Transverse colon (tissue), 4 donors: ENCODE results near the gene PPFIA1. TPM values are rescaled to one million over a fixed set of nuclear protein-coding genes. Genes with fewer than 3 reads are reported as not detected.
"Not testable (repeated sequence)": the region's sequence is repeated elsewhere in the genome, so short reads cannot be mapped to it uniquely, and the experiment has no call there.

Experiments used
- DNase-seq: peaks from one replicate; pipeline ENCODE4 v3.0.0-alpha.2; 2019
- H3K27ac ChIP-seq, 4 donors: fragments of 200-600 bp; sonication (generic); 2 replicates each; pipeline ENCODE4 v1.5.1; 2016 to 2018; ENCODE audit warnings: inconsistent platforms in 4 of 4
- H3K27me3 ChIP-seq: fragments of 200-600 bp; sonication (generic); 2 replicates; pipeline ENCODE4 v1.5.1; 2017; ENCODE audit warnings: inconsistent platforms
- H3K36me3 ChIP-seq, 4 donors: fragments of 200-600 bp; sonication (generic); 2 replicates each; pipeline ENCODE4 v1.5.1; 2017 to 2019; ENCODE audit warnings: inconsistent platforms in 4 of 4
- H3K4me1 ChIP-seq, 4 donors: fragments of 200-600 bp; sonication (generic); 2 replicates each; pipeline ENCODE4 v1.5.1; 2017 to 2020; ENCODE audit warnings: inconsistent platforms in 4 of 4
- H3K4me3 ChIP-seq, 4 donors: fragments of 200-600 bp; sonication (generic); 1 replicate in 1 of 4; 2 replicates in 3 of 4; pipeline versions ENCODE4 v1.5.1 to v1.6.1; 2017 to 2019; ENCODE audit warnings: inconsistent platforms in 4 of 4
- H3K9me3 ChIP-seq, 2 donors: fragments of 200-600 bp; sonication (generic); 2 replicates each; pipeline ENCODE4 v1.5.1; 2017 to 2019; ENCODE audit warnings: inconsistent platforms in 2 of 2
- EP300 ChIP-seq: sonication (generic); formaldehyde crosslinking; IDR thresholded peaks from one replicate; pipeline ENCODE4 v1.6.1; 2017; ENCODE audit warnings: antibody characterized with exemption, low read depth
- POLR2A ChIP-seq: fragments of 450-650 bp; IDR thresholded peaks from one replicate; pipeline ENCODE4 v1.6.1; 2016; ENCODE audit warnings: antibody characterized with exemption, mild to moderate bottlenecking, moderate library complexity
- POLR2AphosphoS5 ChIP-seq, 3 donors: sonication (generic); formaldehyde crosslinking; IDR thresholded peaks; one replicate each; pipeline ENCODE4 v1.6.1; 2016; ENCODE audit warnings: antibody characterized with exemption in 3 of 3
- WGBS, 2 donors: methylation state at CpG; one replicate each; pipeline ENCODE4 v1.1.5; 2018; ENCODE audit warnings: low coverage in 1 of 2; 5-methylcytosine and 5-hydroxymethylcytosine counted together
- in situ Hi-C, 4 donors: fragments of 200-750 bp; cut with MboI; loops; one replicate each; pipeline versions ENCODE4 v1.15.0 to v1.15.1; 2017; ENCODE audit warnings: low sequenced_read_pairs in 3 of 4, low pct_ligation_motif_present in 1 of 4, low pct_unique_long_range_greater_than_20kb in 1 of 4
- intact Hi-C: fragments of 100-400 bp; cut with DNase I; formaldehyde crosslinking; loops from one replicate; pipeline ENCODE4 v1.15.1; 2023; ENCODE audit warnings: low total_unique reads
- total RNA-seq, 4 donors: library from RNA; depleted of rRNA; stranded (reverse); fragments of >200 nt; gene quantifications; one replicate each; pipeline ENCODE4 v1.1.0, GENCODE V29; 2016
- TF ChIP-seq, protein P1 (sequence below), 5 experiments: fragments of 200-600 bp in 3 of 5; fragments of 450-650 bp in 2 of 5; sonication (generic) in 3 of 5; IDR thresholded peaks; 1 replicate in 2 of 5; 2 replicates in 3 of 5; pipeline ENCODE4 v1.5.1; 2016 to 2017; ENCODE audit warnings: antibody characterized with exemption in 5 of 5, inconsistent platforms in 3 of 5, mild to moderate bottlenecking in 2 of 5, moderate library complexity in 1 of 5

The PPFIA1 gene
- total RNA-seq, 4 donors from 2014 or later: 42.6 to 143 (median 72.8) TPM

DNA sequence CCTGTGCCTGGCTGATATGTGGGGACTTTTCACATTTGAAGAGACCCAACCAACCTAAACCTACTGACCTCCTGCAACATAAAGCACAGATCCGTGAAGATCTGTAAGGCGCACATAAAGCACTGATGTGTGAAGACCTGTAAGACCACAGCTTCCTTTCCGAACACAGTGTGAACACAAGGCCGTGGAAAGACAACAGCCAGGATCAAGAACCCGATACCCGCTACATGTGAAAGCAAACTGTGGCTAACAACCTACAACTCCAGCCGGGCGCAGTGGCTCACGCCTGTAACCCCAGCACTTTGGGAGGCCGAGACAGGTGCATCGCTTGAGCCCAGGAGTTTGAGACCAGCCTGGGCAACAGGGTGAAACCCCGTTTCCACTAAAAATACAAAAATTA is 17.6 kb upstream of the PPFIA1 start:
- Histone ChIP-seq H3K4me1 (no peaks in the 10 kb centered on the region), H3K27ac (no peak overlapping the region), H3K4me3 (no peak overlapping the region), H3K36me3 (no peaks in the 10 kb centered on the region), H3K9me3 (no peaks in the 10 kb centered on the region), H3K27me3 (no peaks in the 10 kb centered on the region)
- WGBS, 2 donors: 78% methylated on average over 12 of the region's 12 CpGs; no CpG with 5 or more reads in 1 of the 2 donors
- TF ChIP-seq POLR2A: no peak
- TF ChIP-seq, protein P1, sequence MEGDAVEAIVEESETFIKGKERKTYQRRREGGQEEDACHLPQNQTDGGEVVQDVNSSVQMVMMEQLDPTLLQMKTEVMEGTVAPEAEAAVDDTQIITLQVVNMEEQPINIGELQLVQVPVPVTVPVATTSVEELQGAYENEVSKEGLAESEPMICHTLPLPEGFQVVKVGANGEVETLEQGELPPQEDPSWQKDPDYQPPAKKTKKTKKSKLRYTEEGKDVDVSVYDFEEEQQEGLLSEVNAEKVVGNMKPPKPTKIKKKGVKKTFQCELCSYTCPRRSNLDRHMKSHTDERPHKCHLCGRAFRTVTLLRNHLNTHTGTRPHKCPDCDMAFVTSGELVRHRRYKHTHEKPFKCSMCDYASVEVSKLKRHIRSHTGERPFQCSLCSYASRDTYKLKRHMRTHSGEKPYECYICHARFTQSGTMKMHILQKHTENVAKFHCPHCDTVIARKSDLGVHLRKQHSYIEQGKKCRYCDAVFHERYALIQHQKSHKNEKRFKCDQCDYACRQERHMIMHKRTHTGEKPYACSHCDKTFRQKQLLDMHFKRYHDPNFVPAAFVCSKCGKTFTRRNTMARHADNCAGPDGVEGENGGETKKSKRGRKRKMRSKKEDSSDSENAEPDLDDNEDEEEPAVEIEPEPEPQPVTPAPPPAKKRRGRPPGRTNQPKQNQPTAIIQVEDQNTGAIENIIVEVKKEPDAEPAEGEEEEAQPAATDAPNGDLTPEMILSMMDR (IDR thresholded peaks at IDR 0.05): no peak
- no peak for TF ChIP-seq EP300
- TF ChIP-seq POLR2AphosphoS5 (IDR thresholded peaks at IDR 0.05): no peak
- in situ Hi-C loops: no loop called here
- no peak for DNase-seq
- intact Hi-C loops: no loop called here

DNA sequence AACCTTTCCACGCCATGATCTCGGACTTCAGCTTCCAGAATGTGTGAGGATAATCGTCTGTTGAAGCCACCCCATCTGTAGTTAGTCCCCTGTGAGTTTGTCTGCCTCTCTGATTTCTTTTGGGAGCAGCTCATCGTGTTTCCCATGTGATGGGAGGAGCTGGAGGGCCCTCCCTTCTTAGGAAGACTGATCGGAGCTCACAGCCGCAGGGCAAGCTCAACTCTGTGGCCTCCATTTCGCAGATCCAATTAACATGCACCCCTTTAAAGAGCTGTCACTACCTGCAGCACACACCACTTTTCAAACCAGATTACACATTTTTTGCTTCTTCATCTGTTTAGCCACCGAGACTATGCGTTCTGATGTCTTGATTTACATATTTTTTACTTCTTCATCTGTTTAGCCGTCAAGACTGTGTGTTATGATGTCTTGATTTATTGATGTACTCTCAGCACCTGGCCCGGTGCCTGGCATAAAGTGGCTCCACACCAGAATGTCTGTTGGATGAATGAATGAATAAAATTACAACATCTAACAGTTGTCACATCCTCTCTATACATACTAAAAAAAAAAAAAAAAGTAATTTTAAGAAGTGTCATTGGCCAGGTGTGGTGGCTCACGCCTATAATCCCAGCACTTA is 14.9 kb upstream of the PPFIA1 start:
- DNase-seq: no peak
- Histone ChIP-seq H3K36me3 (no peaks in the 10 kb centered on the region), H3K27ac (no peak overlapping the region), H3K27me3 (no peaks in the 10 kb centered on the region), H3K9me3 (no peaks in the 10 kb centered on the region), H3K4me3 (no peak overlapping the region), H3K4me1 (no peaks in the 10 kb centered on the region)
- in situ Hi-C loops: no loop called here
- no peak for TF ChIP-seq POLR2AphosphoS5 (IDR thresholded peaks at IDR 0.05)
- WGBS, 2 donors: 42 to 61% methylated on average over 6 to 12 of the region's 12 CpGs
- intact Hi-C loops: no loop called here

GRCh38 chr11:70259077-70259476 is 11.4 kb upstream of the PPFIA1 start:
- H3K4me1 ChIP-seq, H3K27ac ChIP-seq, H3K27me3 ChIP-seq, H3K4me3 ChIP-seq, H3K36me3 ChIP-seq, DNase-seq, intact Hi-C loops, in situ Hi-C loops, H3K9me3 ChIP-seq: not testable (repeated sequence)
- 100% methylated on average over 2 of the region's 2 CpGs; no CpG with 5 or more reads in 1 of the 2 donors for WGBS, 2 donors

DNA sequence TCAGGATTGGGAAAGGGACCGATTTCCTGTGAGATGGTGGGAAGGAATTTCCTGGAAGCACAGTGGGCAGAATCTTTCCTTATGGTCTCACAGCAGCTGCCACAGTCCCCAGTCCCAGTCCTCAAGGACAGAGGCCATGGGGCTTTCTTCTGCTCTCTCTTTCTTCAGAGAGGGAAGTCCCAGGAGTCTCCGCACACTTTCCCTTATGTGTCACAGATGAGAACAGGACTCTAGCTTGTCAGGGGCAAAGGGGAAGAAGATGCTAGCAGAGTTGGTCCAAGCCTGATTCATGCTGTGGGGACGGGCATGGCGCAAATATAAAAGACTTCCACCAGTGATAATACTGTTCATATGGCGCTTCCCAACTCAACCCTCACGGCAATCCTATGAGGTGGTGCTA is 7.5 kb upstream of the PPFIA1 start:
- intact Hi-C loops (no loop called here), in situ Hi-C loops (no loop called here)
- WGBS, 2 donors: 83% methylated on average over 6 of the region's 6 CpGs; no CpG with 5 or more reads in 1 of the 2 donors
- Histone ChIP-seq H3K4me3 (no peak overlapping the region), H3K4me1 (no peaks in the 10 kb centered on the region), H3K27me3 (no peaks in the 10 kb centered on the region), H3K9me3 (no peaks in the 10 kb centered on the region), H3K36me3 (no peaks in the 10 kb centered on the region), H3K27ac (no peak overlapping the region)
- TF ChIP-seq EP300 (no peak), POLR2A (no peak), POLR2AphosphoS5 (IDR thresholded peaks at IDR 0.05) (no peak)
- DNase-seq: no peak

GRCh38 chr11:70263363-70263762 is 7.1 kb upstream of the PPFIA1 start:
- Histone ChIP-seq H3K36me3 (no peaks in the 10 kb centered on the region), H3K4me1 (no peaks in the 10 kb centered on the region), H3K27ac (no peak overlapping the region), H3K9me3 (no peaks in the 10 kb centered on the region), H3K27me3 (no peaks in the 10 kb centered on the region), H3K4me3 (no peak overlapping the region)
- WGBS, 2 donors: 80 to 96% methylated on average over 1 to 7 of the region's 7 CpGs
- intact Hi-C loops (no loop called here), in situ Hi-C loops (no loop called here)
- TF ChIP-seq POLR2A (no peak), EP300 (no peak), POLR2AphosphoS5 (IDR thresholded peaks at IDR 0.05) (no peak)
- TF ChIP-seq, protein P1 (IDR thresholded peaks at IDR 0.05): no peak
- no peak for DNase-seq
